ENCODE data around the gene TMEM53. TPM values are rescaled to one million over a fixed set of nuclear protein-coding genes. Genes with fewer than 3 reads are reported as not detected.

The TMEM53 gene
- total RNA-seq, 1 donor from 2014 or later = 21.0 TPM

DNA sequence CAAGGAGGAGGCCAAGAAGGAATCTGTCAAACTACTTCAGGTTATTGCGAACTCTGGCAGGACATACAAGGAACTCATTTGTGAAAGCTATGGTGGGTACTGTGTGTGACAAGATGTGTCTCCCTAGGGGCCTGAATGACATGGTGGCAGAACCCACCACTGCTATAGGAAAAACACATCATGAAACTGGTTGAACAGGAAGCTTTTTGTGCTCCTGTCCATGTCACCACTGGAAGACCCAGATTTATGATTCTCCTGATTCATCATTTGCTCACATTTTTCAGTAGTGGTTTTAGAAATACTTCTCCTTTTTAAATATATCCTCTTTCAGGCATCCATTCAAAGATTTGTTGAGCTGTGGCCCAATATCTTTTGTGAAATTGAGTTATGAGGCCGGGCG, 23.9 kb upstream of the TMEM53 start:
- DNase-seq (ENCODE audit: low spot score) = no peak

- no peak for DNase-seq (ENCODE audit: low spot score)
Observed at GRCh38 chr1:44696789-44697345, 22.6 kb upstream of the TMEM53 start.

- no peak for DNase-seq (ENCODE audit: low spot score)
Observed at GRCh38 chr1:44696101-44696500, 21.8 kb upstream of the TMEM53 start.

DNA sequence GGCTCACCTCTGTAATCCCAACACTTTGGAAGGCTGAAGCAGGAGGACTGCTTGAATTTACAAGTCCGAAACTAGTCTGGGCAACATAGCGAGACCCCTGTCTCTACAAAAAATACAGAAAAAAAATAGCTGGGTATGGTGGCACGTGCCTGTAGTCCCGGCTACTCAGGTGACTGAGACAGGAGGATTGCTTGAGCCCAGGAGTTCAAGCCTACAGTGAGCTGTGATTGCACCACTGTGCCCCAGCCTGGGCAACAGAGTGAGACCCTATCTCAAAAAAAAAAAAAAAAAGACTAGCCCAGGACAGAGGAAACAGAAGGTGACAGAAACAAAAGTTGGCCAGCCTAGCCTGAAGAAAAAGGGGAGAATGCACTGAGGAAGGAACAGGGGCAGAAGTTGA, 21.4 kb upstream of the TMEM53 start:
- DNase-seq (ENCODE audit: low spot score) = no peak

GRCh38 chr1:44694863-44695478, 20.7 kb upstream of the TMEM53 start:
- no peak for DNase-seq (ENCODE audit: low spot score)

DNA sequence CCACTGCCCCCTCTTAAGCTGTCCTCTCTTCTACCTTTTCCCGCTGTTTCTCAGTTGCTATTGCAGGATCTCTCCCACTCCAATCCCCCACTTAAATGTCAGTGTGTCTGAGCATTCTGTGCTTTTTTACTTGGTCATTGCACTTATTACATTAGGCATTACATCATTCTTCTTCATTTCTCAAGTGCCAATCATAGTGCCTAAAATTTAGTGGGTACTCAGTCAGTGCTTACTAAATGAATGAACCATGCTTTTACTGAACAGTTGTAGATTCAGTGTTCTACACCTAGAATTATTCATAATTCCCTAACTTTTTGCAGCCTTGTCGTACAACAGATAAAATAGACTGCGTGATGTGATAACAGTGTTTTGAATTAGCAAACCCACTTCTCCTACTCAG, 19.6 kb upstream of the TMEM53 start:
- DNase-seq (ENCODE audit: low spot score) = no peak

- DNase-seq (ENCODE audit: low spot score) = no peak
Observed at GRCh38 chr1:44693159-44693558, 18.9 kb upstream of the TMEM53 start.

DNA sequence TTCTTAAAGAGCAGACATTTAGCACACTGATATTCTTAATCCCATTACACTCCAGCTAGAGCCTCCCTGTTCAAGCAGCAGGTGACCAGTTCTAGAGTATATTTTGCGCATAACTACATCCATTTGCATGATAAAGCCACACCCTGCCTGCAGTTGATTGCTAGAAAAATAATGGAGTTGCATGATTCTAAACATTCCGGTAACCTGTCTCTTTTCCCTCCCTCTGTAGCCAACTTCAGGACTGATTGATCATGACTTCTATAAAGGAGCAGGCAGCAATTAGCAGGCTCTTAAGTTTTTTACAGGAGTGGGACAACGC, 15.1 kb upstream of the TMEM53 start:
- no peak for DNase-seq (ENCODE audit: low spot score)

DNA sequence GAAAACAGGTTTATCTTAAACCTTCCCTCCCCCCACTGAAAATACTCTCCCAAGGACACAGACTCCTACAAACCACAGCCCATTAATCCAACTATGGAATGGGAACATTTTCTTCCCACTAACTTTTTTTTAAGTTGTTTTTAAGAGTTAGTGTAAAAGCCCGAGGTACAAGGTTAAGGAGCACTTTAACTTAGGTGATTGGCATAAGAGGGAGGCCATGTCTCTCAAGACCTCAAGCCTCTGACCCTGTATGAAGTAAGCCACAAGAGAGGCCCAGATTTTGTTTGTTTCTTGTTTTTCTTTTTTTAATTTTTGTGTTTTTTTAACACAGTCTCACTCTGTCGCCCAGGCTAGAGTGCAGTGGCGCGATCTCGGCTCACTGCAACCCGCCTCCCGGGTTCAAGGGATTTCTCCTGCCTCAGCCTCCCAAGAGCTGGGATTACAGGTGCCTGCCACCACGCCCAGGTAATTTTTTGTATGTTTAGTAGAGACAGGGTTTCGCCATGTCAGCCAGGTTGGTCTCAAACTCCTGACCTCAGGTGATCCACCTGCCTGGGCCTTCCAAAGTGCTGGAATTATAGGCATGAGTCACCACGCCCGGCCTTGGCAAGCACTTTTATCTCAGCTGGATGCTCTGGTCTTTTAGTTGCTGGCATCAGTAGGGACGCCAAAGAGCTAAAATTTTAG, 14.6 kb upstream of the TMEM53 start:
- no peak for DNase-seq (ENCODE audit: low spot score)

GRCh38 chr1:44685881-44686280, 11.6 kb upstream of the TMEM53 start:
- DNase-seq (ENCODE audit: low spot score) = no peak

- no peak for DNase-seq (ENCODE audit: low spot score)
Observed at GRCh38 chr1:44685218-44685617, 10.9 kb upstream of the TMEM53 start.

GRCh38 chr1:44684525-44684924, 10.2 kb upstream of the TMEM53 start:
- DNase-seq (ENCODE audit: low spot score) = no peak

- no peak for DNase-seq (ENCODE audit: low spot score)
Observed at GRCh38 chr1:44682883-44683265, 8.6 kb upstream of the TMEM53 start.

- peak; percentile 31 for DNase-seq (ENCODE audit: low spot score)
Observed at GRCh38 chr1:44681905-44682882, 7.9 kb upstream of the TMEM53 start.

DNA sequence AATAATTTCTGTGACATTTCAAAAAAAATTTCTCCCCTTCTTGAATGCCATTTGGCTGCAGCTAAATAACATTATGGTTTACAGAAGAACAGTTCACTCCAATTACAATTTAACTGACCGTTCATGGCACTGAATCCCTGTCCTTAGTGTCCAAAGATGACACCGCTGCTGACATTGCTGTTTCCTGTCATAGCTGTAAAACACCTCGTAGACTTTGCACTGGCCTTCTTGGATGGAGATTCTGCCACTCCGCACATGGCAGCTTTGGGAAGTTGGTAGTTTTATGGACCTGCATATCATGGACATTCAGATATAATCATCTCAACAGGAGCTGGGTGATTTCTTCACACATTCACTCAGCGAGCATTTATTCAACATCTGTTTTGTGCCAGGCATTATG, 5.2 kb upstream of the TMEM53 start:
- DNase-seq (ENCODE audit: low spot score) = no peak

DNA sequence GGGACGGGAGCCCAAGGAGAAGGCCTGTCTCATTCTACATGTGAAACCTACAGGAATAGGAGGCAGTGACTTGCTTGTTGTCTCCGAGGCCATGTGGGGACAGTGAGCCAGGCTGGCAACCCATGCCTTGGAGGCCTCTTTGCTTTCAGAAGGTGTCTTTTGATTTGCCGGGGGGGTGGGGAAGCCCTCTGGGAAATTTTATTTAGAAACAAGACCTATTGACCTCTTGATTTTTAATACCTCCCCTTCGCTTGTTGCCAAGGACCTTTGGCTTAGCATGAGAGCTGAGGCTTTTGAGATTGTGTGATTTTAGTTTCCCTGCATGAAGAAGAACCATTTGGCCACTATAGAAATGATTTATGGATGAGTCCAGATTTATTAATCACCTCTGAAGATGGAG, 4.3 kb upstream of the TMEM53 start:
- DNase-seq (ENCODE audit: low spot score) = no peak

DNA sequence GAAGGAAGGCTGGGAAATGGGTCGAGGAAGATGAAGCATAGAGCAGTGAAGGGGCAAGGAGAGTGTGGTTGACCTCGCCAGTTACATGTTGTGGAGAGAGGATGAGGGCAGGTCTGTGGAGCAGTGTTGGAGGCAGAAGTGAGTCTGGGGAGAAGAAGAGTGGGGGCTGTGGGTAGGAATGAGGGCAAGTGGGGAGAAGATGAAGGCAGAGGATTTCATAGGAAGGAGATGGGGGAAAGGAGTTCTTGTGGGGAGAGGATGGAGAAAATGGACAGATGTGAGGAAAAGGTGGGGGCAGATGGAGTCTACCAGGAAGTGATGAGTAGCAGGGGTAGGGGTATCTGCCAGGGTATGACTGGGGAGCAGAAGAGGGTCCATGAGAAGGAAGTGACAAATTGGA, 3.8 kb upstream of the TMEM53 start:
- DNase-seq (ENCODE audit: low spot score) = no peak

- DNase-seq (ENCODE audit: low spot score) = no peak
Observed at GRCh38 chr1:44677201-44677766, 3.0 kb upstream of the TMEM53 start.

DNA sequence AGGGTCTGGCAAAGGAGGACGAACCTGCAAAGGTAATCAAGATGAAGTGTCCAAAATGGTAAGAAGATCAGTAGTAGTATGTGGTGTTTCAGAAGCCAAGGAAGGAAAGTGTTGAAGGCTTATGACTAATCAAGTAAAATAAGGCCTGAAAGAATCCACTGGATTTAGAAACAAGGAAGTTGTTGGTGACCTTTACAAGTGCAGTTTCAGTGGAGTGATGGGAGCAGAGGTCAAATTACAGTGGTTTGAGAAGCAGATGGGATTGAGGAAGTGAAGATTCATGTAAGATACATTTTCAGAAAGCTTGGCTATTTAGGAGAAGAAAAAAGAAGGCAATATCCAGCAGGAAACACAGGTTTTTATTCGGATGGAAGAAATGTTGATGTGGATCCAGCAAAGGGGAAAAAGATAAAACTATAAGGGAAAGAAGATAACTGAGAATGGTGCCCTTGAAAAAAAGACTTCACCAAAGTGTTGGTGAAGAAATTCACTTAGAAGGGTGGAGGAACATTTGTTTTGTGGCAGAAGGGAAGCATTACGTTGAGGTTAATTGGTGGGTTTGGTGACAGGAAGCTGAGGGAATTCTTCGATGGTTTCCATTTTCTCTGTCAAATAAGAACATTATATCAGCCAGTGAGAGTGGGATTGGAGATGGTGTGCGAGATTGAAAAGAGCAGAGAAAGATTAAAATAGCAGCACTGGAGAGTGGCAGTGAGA, 2.4 kb upstream of the TMEM53 start:
- DNase-seq (ENCODE audit: low spot score) = peak; percentile 34

- no peak for DNase-seq (ENCODE audit: low spot score)
Observed at GRCh38 chr1:44675186-44675585, 905 bp upstream of the TMEM53 start.

- no peak for DNase-seq (ENCODE audit: low spot score)
Observed at GRCh38 chr1:44673675-44674112, 587 bp downstream of the TMEM53 start.

Measured in mucosa of gallbladder (tissue), 1 donor.